ENCODE data around the gene NOSIP. TPM values are rescaled to one million over a fixed set of nuclear protein-coding genes. Genes with fewer than 3 reads are reported as not detected.

Gene NOSIP
- total RNA-seq, 1 donor from 2014 or later = 82.1 TPM

DNA sequence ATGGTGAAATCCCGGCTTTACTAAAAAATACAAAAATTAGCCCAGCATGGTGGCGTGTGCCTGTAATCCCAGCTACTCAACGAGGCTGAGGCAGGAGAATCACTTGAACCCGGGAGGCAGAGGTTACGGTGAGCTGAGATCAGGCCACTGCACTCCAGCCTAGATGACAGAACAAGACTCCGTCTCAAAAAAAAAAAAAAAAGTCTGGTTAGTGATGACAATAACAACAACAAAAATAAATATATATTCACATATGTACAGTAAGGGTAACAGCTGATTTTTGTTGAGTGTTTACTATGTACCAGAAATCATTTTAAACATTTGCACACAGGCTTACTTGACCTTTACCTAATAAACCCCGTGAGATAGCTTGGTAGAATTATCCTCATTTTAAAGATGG lies 36.6 kb upstream of the NOSIP start:
- Mint-ChIP-seq H3K27ac (no peak overlapping the region), H3K4me1 (ENCODE audit: low read depth) (no peaks in the 10 kb centered on the region), H3K9me3 (ENCODE audit: low read depth) (no peaks in the 10 kb centered on the region), H3K27me3 (no peaks in the 10 kb centered on the region), H3K4me3 (ENCODE audit: low read depth) (no peak overlapping the region), H3K36me3 (ENCODE audit: insufficient read depth) (peaks cover 12% of the 10 kb centered on the region)
- DNase-seq (ENCODE audit: low spot score, unreplicated experiment) = no peak
- TF ChIP-seq, protein P1, sequence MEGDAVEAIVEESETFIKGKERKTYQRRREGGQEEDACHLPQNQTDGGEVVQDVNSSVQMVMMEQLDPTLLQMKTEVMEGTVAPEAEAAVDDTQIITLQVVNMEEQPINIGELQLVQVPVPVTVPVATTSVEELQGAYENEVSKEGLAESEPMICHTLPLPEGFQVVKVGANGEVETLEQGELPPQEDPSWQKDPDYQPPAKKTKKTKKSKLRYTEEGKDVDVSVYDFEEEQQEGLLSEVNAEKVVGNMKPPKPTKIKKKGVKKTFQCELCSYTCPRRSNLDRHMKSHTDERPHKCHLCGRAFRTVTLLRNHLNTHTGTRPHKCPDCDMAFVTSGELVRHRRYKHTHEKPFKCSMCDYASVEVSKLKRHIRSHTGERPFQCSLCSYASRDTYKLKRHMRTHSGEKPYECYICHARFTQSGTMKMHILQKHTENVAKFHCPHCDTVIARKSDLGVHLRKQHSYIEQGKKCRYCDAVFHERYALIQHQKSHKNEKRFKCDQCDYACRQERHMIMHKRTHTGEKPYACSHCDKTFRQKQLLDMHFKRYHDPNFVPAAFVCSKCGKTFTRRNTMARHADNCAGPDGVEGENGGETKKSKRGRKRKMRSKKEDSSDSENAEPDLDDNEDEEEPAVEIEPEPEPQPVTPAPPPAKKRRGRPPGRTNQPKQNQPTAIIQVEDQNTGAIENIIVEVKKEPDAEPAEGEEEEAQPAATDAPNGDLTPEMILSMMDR (IDR thresholded peaks at IDR 0.05; ENCODE audit: unreplicated experiment) = no peak

DNA sequence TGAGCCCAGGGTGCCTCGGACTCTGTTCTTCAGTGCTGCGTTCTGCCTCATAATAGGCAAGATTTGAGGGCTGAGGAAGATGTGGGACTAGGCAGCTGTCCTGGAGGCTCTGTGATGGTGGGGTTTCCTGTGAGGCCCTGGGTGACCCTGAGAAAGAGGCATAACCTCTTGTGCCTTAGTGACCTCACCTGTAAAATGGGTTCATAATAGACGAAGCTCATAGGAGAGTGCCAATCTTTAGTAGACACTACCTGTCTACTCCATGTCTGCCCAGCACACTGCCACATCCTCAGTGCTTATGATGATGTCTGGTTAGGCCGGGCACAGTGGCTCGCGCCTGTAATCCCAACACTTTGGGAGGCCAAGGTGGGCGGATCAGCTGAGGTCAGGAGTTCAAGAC lies 36.2 kb upstream of the NOSIP start:
- Mint-ChIP-seq H3K36me3 (ENCODE audit: insufficient read depth) (peaks cover 12% of the 10 kb centered on the region), H3K27ac (no peak overlapping the region), H3K4me3 (ENCODE audit: low read depth) (no peak overlapping the region), H3K9me3 (ENCODE audit: low read depth) (no peaks in the 10 kb centered on the region), H3K27me3 (no peaks in the 10 kb centered on the region), H3K4me1 (ENCODE audit: low read depth) (no peaks in the 10 kb centered on the region)
- no peak for DNase-seq (ENCODE audit: low spot score, unreplicated experiment)
- TF ChIP-seq, protein P1 (IDR thresholded peaks at IDR 0.05; ENCODE audit: unreplicated experiment) = no peak

DNA sequence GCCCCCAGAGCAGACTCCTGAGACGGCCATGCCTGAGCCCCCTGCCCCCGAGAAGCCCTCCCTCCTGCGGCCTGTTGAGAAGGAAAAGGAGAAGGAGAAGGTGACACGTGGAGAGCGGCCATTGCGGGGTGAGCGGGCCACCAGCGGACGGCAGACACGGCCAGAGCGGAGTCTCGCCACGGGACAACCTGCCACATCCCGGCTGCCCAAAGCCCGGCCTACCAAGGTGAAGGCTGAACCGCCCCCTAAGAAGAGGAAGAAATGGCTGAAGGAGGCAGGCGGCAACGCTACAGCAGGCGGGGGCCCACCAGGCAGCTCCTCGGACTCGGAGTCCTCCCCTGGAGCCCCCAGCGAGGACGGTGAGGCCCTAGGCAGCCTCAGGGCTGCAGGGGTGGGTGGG lies 35.5 kb upstream of the NOSIP start:
- H3K9me3 Mint-ChIP-seq (ENCODE audit: low read depth) = no peaks in the 10 kb centered on the region
- no peak for DNase-seq (ENCODE audit: low spot score, unreplicated experiment)
- H3K36me3 Mint-ChIP-seq (ENCODE audit: insufficient read depth) = peaks cover 12% of the 10 kb centered on the region
- H3K4me1 Mint-ChIP-seq (ENCODE audit: low read depth) = no peaks in the 10 kb centered on the region
- H3K27ac Mint-ChIP-seq = no peak overlapping the region
- no peak overlapping the region for H3K4me3 Mint-ChIP-seq (ENCODE audit: low read depth)
- no peaks in the 10 kb centered on the region for H3K27me3 Mint-ChIP-seq
- TF ChIP-seq, protein P1 (IDR thresholded peaks at IDR 0.05; ENCODE audit: unreplicated experiment) = no peak

DNA sequence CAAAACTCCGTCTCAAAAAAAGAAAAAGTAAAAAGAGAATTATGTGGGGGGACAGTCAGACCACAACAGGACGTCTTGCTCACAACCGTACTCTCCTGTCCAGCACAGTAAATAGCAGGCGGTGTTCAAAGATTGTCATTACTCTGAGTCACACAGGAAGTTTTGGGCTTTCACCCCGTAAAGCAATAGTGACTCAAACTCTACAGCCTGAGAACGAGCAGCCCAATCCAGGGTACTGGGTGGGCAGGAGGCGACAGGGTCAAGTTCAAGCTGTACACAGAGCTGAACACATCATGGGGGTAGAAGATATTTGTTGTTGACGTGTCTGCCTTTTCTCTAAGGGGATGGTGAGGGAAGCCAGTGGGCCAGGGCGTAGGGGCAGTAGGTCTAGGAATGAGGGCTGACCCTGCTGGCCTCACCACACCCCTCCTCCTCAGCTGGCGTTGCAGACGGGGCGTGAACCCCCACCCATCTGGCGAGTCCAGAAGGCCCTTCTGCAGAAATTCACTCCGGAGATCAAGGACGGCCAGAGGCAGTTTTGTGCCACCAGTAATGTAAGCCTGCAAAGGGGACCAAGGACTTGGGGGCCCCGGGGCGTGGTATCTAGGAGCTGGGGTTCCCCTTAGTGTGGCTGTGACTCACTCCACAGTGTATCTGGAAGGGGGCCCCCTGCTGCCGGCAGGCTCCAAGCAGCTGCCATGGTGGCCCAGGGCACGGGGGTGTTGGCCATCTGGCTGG lies 33.9 kb upstream of the NOSIP start:
- no peaks in the 10 kb centered on the region for H3K27me3 Mint-ChIP-seq
- H3K27ac Mint-ChIP-seq = peak overlapping the region; percentile 78
- no peaks in the 10 kb centered on the region for H3K9me3 Mint-ChIP-seq (ENCODE audit: low read depth)
- TF ChIP-seq, protein P1 (IDR thresholded peaks at IDR 0.05; ENCODE audit: unreplicated experiment) = no peak
- no peak for DNase-seq (ENCODE audit: low spot score, unreplicated experiment)
- H3K36me3 Mint-ChIP-seq (ENCODE audit: insufficient read depth) = peaks cover 13% of the 10 kb centered on the region
- no peaks in the 10 kb centered on the region for H3K4me1 Mint-ChIP-seq (ENCODE audit: low read depth)
- no peak overlapping the region for H3K4me3 Mint-ChIP-seq (ENCODE audit: low read depth)

DNA sequence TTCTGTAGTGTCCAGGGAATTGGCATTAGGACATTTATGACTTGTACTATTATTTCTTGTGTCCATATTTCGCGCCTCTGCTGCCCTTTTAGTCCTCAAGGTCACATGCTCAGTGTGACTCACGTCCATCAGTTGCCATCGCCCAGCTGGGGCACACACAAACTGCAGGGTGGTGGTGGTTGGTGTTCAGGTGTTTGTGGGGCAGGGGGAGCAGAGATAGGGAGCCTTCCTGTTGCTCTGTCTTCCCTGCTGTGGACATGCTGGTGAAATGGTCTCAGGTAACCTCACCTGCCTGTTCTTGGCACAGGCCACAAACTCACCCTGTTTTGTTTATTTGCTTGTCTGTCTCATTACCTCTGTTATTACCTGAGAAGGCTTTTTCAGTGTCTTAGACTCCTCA lies 33.0 kb upstream of the NOSIP start:
- Mint-ChIP-seq H3K4me3 (ENCODE audit: low read depth) (no peak overlapping the region), H3K27me3 (no peaks in the 10 kb centered on the region), H3K9me3 (ENCODE audit: low read depth) (no peaks in the 10 kb centered on the region), H3K27ac (peak overlapping the region; percentile 78), H3K36me3 (ENCODE audit: insufficient read depth) (peaks cover 9% of the 10 kb centered on the region), H3K4me1 (ENCODE audit: low read depth) (no peaks in the 10 kb centered on the region)
- TF ChIP-seq, protein P1 (IDR thresholded peaks at IDR 0.05; ENCODE audit: unreplicated experiment) = no peak
- no peak for DNase-seq (ENCODE audit: low spot score, unreplicated experiment)

Measured in progenitor cell of endocrine pancreas (in vitro differentiated cells).